RWPE2 (cell line): ENCODE measurements around the gene COX6A2.
A peak's percentile ranks its signal among the peaks of the same experiment; 100 is the strongest.

Experiments used
- ATAC-seq: fragments of 200-7000 bp; cut with Tn5 transposase; 3 replicates; pipeline ENCODE4 v1.9.1; 2021; ENCODE audit warnings: low read depth
- DNase-seq: peaks from one replicate; pipeline ENCODE4 v3.0.0-alpha.2; 2020; ENCODE audit warnings: low spot score
- H3K27ac ChIP-seq: fragments of 450-650 bp; 2 replicates; pipeline ENCODE4 v1.5.1; 2017; ENCODE audit warnings: mild to moderate bottlenecking; ENCODE audit not compliant: poor library complexity, severe bottlenecking
- H3K27me3 ChIP-seq: fragments of 250-450 bp; sonication (Bioruptor Pico); 2 replicates; pipeline ENCODE4 v1.5.1; 2021; ENCODE audit warnings: mild to moderate bottlenecking, moderate library complexity; ENCODE audit not compliant: insufficient read depth, poor library complexity, severe bottlenecking
- H3K36me3 ChIP-seq: fragments of 250-450 bp; sonication (Bioruptor Pico); 2 replicates; pipeline ENCODE4 v1.5.1; 2020; ENCODE audit warnings: low read depth, mild to moderate bottlenecking, moderate library complexity
- H3K4me1 ChIP-seq: fragments of 250-450 bp; sonication (Bioruptor Pico); 2 replicates; pipeline ENCODE4 v1.5.1; 2021; ENCODE audit warnings: mild to moderate bottlenecking, moderate library complexity; ENCODE audit not compliant: insufficient read depth, poor library complexity, severe bottlenecking
- H3K4me3 ChIP-seq: fragments of 250-450 bp; sonication (Bioruptor Pico); 2 replicates; pipeline ENCODE4 v1.5.1; 2021; ENCODE audit warnings: mild to moderate bottlenecking, moderate library complexity; ENCODE audit not compliant: severe bottlenecking
- H3K9me3 ChIP-seq: fragments of 250-450 bp; sonication (Bioruptor Pico); 2 replicates; pipeline ENCODE4 v1.5.1; 2021; ENCODE audit warnings: mild to moderate bottlenecking, moderate library complexity; ENCODE audit not compliant: severe bottlenecking
- CTCF ChIP-seq: fragments of 450-650 bp; IDR thresholded peaks from one replicate; pipeline ENCODE4 v1.5.1; 2017; ENCODE audit warnings: mild to moderate bottlenecking, moderate library complexity; ENCODE audit not compliant: poor library complexity, severe bottlenecking

The COX6A2 gene

DNA sequence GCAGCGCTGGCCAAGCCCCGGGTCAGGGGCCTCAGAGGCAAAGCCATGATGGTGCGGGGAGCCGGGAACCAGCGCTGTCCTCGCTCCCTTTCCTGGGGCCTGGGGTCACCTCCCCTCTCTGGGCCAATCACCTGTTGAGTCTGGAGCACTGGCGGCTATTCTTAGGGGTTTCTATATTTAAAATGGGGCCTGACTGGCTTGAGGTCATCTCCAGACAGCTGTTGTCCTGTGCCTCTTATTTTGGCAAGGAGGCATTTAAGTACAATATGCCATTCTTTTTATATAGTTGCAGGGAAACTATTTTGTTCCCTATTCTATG, at the start of gene COX6A2:
Gene COX6A2 (minus strand): TSS at position 82 of the 319 bp plus-strand sequence. CDS start 35 bp downstream, at position 47.
- no peak for TF ChIP-seq CTCF
- Histone ChIP-seq H3K36me3 (no peaks in the 10 kb centered on the region), H3K4me3 (peak within 1 kb of the TSS; percentile 29), H3K4me1 (peaks cover 3% of the 10 kb centered on the region), H3K9me3 (no peaks in the 10 kb centered on the region), H3K27me3 (no peaks in the 10 kb centered on the region), H3K27ac (no peak within 1 kb of the TSS)
- peak; percentile 32 for DNase-seq
- ATAC-seq, result no peak

GRCh38 chr16:31477220-31478216, 49.4 kb upstream of the COX6A2 start:
- Histone ChIP-seq H3K4me1 (no peaks in the 10 kb centered on the region), H3K9me3 (no peaks in the 10 kb centered on the region), H3K27me3 (no peaks in the 10 kb centered on the region), H3K27ac (no peak overlapping the region), H3K4me3 (no peak overlapping the region), H3K36me3 (peaks cover 47% of the 10 kb centered on the region)
- DNase-seq (no peak), ATAC-seq (no peak)
- no peak for TF ChIP-seq CTCF

DNA sequence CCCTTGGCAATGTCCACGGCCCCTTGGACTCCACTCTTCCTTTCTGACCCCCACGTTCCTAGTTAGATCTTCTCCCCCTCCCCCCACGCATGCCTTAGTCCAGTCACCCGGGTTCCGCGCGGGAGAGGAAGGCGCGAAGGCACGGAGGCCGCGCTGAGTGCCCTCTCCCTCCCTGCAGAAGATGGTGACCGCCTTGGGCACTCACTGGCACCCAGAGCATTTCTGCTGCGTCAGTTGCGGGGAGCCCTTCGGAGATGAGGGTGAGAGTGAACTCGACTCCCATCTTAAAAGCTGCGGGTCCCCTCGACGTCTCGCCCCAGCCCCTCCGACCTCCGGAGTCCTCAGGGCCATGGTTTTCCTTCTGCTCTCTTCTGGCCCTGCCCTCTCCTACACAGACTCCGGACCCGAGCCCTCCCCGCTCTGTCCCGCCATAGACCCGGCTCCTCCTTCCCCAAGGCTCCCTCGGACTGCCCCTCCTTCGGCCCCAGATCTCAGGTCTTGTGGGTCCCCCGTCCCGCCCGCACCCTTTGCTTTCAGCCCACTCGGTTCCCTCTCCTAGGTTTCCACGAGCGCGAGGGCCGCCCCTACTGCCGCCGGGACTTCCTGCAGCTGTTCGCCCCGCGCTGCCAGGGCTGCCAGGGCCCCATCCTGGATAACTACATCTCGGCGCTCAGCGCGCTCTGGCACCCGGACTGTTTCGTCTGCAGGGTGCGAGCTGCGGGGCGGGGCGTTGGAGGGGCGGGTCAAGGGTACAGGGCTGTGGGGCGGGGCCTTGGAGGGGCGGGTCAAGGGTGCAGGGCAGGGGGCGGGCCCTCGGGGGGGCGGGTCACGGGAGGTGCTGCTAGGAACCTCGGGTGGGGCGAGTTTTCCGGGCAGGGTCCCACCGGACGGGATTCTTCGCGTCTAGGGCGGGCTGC, 48.4 kb upstream of the COX6A2 start:
- Histone ChIP-seq H3K27ac (no peak overlapping the region), H3K27me3 (no peaks in the 10 kb centered on the region), H3K4me3 (no peak overlapping the region), H3K4me1 (peaks cover under 1% of the 10 kb centered on the region), H3K9me3 (no peaks in the 10 kb centered on the region), H3K36me3 (peaks cover 47% of the 10 kb centered on the region)
- ATAC-seq (no peak), DNase-seq (no peak)
- TF ChIP-seq CTCF, result no peak

DNA sequence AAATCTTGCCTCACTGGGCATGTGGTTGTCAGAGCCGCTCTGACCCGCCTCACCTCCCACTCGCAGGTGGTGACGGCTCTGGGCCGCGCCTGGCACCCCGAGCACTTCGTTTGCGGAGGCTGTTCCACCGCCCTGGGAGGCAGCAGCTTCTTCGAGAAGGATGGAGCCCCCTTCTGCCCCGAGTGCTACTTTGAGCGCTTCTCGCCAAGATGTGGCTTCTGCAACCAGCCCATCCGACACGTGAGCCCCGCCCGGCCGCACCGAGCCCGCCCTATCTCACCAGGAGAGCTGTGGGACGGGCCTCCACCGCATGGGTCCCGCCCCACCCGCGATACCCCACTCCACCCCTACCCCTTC, 47.8 kb upstream of the COX6A2 start:
- H3K9me3 ChIP-seq, result no peaks in the 10 kb centered on the region
- no peak overlapping the region for H3K4me3 ChIP-seq
- ATAC-seq (no peak), DNase-seq (no peak)
- peaks cover 7% of the 10 kb centered on the region for H3K4me1 ChIP-seq
- no peak overlapping the region for H3K27ac ChIP-seq
- no peaks in the 10 kb centered on the region for H3K27me3 ChIP-seq
- H3K36me3 ChIP-seq, result peaks cover 47% of the 10 kb centered on the region
- TF ChIP-seq CTCF, result no peak
